ENCODE results near the gene CASTOR1. TPM values are rescaled to one million over a fixed set of nuclear protein-coding genes. Genes with fewer than 3 reads are reported as not detected.
"Not testable (repeated sequence)": the region's sequence is repeated elsewhere in the genome, so short reads cannot be mapped to it uniquely, and the experiment has no call there.

The CASTOR1 gene
- 12.0 and 15.3 TPM in 2 replicates for polyA plus RNA-seq (2011; rRNA removed)
- 5.9 and 7.2 TPM in 2 replicates for polyA minus RNA-seq (2011; rRNA and poly(A)+ RNA removed)

GRCh38 chr22:30289141-30289979, at the start of gene CASTOR1:
Gene CASTOR1 (minus strand): TSS chr22:30289505. CDS start chr22:30289497, 8 bp downstream.
- Histone ChIP-seq H3K9me3 (ENCODE audit: control insufficient read depth, insufficient read depth, low read length) (no peaks in the 10 kb centered on the region), H3K4me3 (ENCODE audit: low read depth, low read length) (peak within 1 kb of the TSS; percentile 84), H3K27ac (ENCODE audit: low read depth, low read length) (peak within 1 kb of the TSS; percentile 73), H3K27me3 (ENCODE audit: control insufficient read depth, insufficient read depth, low read length) (no peaks in the 10 kb centered on the region)
- DNase-seq (ENCODE audit: low read depth, low spot score): peak; percentile 95
- no peak for TF ChIP-seq CTCF (IDR thresholded peaks at IDR 0.05; ENCODE audit: low read depth, low read length)
- ChIA-PET POLR2A (interaction anchor here (1.0 to 3.3 kb wide), 4 partner anchors 21 to 67 kb away, joined by 3 to 19 read pairs (median 10); partner anchors contain the start of genes CCDC157, SF3A1 and TBC1D10A), CTCF (interaction anchor here (0.7 to 3.3 kb wide), 16 partner anchors 10 to 181 kb away, joined by 3 to 44 read pairs (median 9); partner anchors contain the start of genes CCDC157, RNF215, SF3A1 and TBC1D10A)

- DNase-seq (ENCODE audit: low read depth, low spot score): no peak
- ChIA-PET POLR2A (no interaction called here), CTCF (no interaction called here)
- H3K27me3 ChIP-seq (ENCODE audit: control insufficient read depth, insufficient read depth, low read length): no peaks in the 10 kb centered on the region
- no peak for TF ChIP-seq CTCF (IDR thresholded peaks at IDR 0.05; ENCODE audit: low read depth, low read length)
- no peak overlapping the region for H3K27ac ChIP-seq (ENCODE audit: low read depth, low read length)
- no peak overlapping the region for H3K4me3 ChIP-seq (ENCODE audit: low read depth, low read length)
- no peaks in the 10 kb centered on the region; the same call in 1 of the 2 replicates for H3K9me3 ChIP-seq (ENCODE audit: control insufficient read depth, insufficient read depth, low read length)
These were observed 49.5 kb upstream of the CASTOR1 start for GRCh38 chr22:30338802-30339201.

GRCh38 chr22:30338341-30338740, 49.0 kb upstream of the CASTOR1 start:
- H3K27me3 ChIP-seq (ENCODE audit: control insufficient read depth, insufficient read depth, low read length); H3K4me3 ChIP-seq (ENCODE audit: low read depth, low read length); H3K9me3 ChIP-seq (ENCODE audit: control insufficient read depth, insufficient read depth, low read length); H3K27ac ChIP-seq (ENCODE audit: low read depth, low read length); DNase-seq (ENCODE audit: low read depth, low spot score); POLR2A ChIA-PET: not testable (repeated sequence)
- CTCF ChIA-PET: interaction anchor here (0.7 kb wide), 1 partner anchor 54 kb away, joined by 10 read pairs; no protein-coding TSS in a partner anchor

- H3K9me3 ChIP-seq (ENCODE audit: control insufficient read depth, insufficient read depth, low read length): no peaks in the 10 kb centered on the region; the same call in 1 of the 2 replicates
- H3K27ac ChIP-seq (ENCODE audit: low read depth, low read length): no peak overlapping the region
- POLR2A ChIA-PET: no interaction called here
- TF ChIP-seq CTCF (IDR thresholded peaks at IDR 0.05; ENCODE audit: low read depth, low read length): no peak
- no peak for DNase-seq (ENCODE audit: low read depth, low spot score)
- no peak overlapping the region for H3K4me3 ChIP-seq (ENCODE audit: low read depth, low read length)
- CTCF ChIA-PET: interaction anchor here (0.8 kb wide), 1 partner anchor 229 kb away, joined by 3 read pairs; no protein-coding TSS in a partner anchor
- H3K27me3 ChIP-seq (ENCODE audit: control insufficient read depth, insufficient read depth, low read length): no peaks in the 10 kb centered on the region
These were observed 48.1 kb upstream of the CASTOR1 start for GRCh38 chr22:30337461-30337778.

- DNase-seq (ENCODE audit: low read depth, low spot score): no peak
- CTCF ChIA-PET: interaction anchor here (0.8 kb wide), 1 partner anchor 228 kb away, joined by 3 read pairs; no protein-coding TSS in a partner anchor
These were observed 47.6 kb upstream of the CASTOR1 start for GRCh38 chr22:30336752-30337460.

More at GRCh38 chr22:30336752-30337460, 47.6 kb upstream of the CASTOR1 start:
- POLR2A ChIA-PET: no interaction called here
- TF ChIP-seq CTCF (IDR thresholded peaks at IDR 0.05; ENCODE audit: low read depth, low read length): no peak
- H3K9me3 ChIP-seq (ENCODE audit: control insufficient read depth, insufficient read depth, low read length): no peaks in the 10 kb centered on the region; the same call in 1 of the 2 replicates
- H3K4me3 ChIP-seq (ENCODE audit: low read depth, low read length): no peak overlapping the region
- no peaks in the 10 kb centered on the region for H3K27me3 ChIP-seq (ENCODE audit: control insufficient read depth, insufficient read depth, low read length)
- H3K27ac ChIP-seq (ENCODE audit: low read depth, low read length): no peak overlapping the region
